H9 (cell line): ENCODE data around the gene PKP1. TPM values are rescaled to one million over a fixed set of nuclear protein-coding genes. Genes with fewer than 3 reads are reported as not detected.

Source experiments
- DNase-seq: peaks from one replicate; pipeline ENCODE4 v3.0.0-alpha.2; 2017
- H2AFZ ChIP-seq: one replicate; pipeline ENCODE4 v1.6.1; 2013; ENCODE audit warnings: mild to moderate bottlenecking, low read length, control low read depth, moderate library complexity
- H2AK5ac ChIP-seq: 2 replicates; pipeline ENCODE4 v1.6.1; 2013; ENCODE audit warnings: low read length, control low read depth, mixed read lengths; ENCODE audit not compliant: insufficient read length
- H2BK120ac ChIP-seq: one replicate; pipeline ENCODE4 v1.6.1; 2013; ENCODE audit warnings: low read depth, mild to moderate bottlenecking, low read length, control low read depth, inconsistent platforms; ENCODE audit not compliant: poor library complexity, severe bottlenecking
- H2BK12ac ChIP-seq: 2 replicates; pipeline ENCODE4 v1.6.1; 2013; ENCODE audit warnings: low read length, control low read depth, mixed read lengths, low read depth; ENCODE audit not compliant: insufficient read length
- H2BK15ac ChIP-seq: 2 replicates; pipeline ENCODE4 v1.6.1; 2013; ENCODE audit warnings: low read depth, low read length, control low read depth
- H2BK20ac ChIP-seq: one replicate; pipeline ENCODE4 v1.6.1; 2013; ENCODE audit warnings: low read depth, mild to moderate bottlenecking, low read length, control low read depth, inconsistent platforms; ENCODE audit not compliant: poor library complexity, severe bottlenecking
- H2BK5ac ChIP-seq: 2 replicates; pipeline ENCODE4 v1.6.1; 2013; ENCODE audit warnings: low read length, control low read depth, mixed read lengths; ENCODE audit not compliant: insufficient read length
- H3K14ac ChIP-seq: 2 replicates; pipeline ENCODE4 v1.6.1; 2013; ENCODE audit warnings: low read length, control low read depth; ENCODE audit not compliant: insufficient read depth
- H3K18ac ChIP-seq: 2 replicates; pipeline ENCODE4 v1.6.1; 2013; ENCODE audit warnings: low read depth, mild to moderate bottlenecking, mixed read lengths, low read length, control low read depth; ENCODE audit not compliant: insufficient read length
- H3K23ac ChIP-seq: 2 replicates; pipeline ENCODE4 v1.6.1; 2013; ENCODE audit warnings: low read length, control low read depth, mixed read lengths, low read depth; ENCODE audit not compliant: insufficient read length
- H3K23me2 ChIP-seq: 2 replicates; pipeline ENCODE4 v1.6.1; 2013; ENCODE audit warnings: low read depth, mild to moderate bottlenecking, mixed read lengths, low read length, control low read depth; ENCODE audit not compliant: insufficient read length, poor library complexity, severe bottlenecking
- H3K27ac ChIP-seq: 2 replicates; pipeline ENCODE4 v1.5.1; 2013; ENCODE audit warnings: low read length, control low read depth, mixed read lengths, low read depth; ENCODE audit not compliant: insufficient read length
- H3K27me3 ChIP-seq: 2 replicates; pipeline ENCODE4 v1.6.1; 2013; ENCODE audit warnings: low read length, control low read depth, inconsistent platforms; ENCODE audit not compliant: insufficient read depth
- H3K4ac ChIP-seq: 2 replicates; pipeline ENCODE4 v1.6.1; 2013; ENCODE audit warnings: low read depth, mild to moderate bottlenecking, control low read depth, inconsistent platforms, low read length, moderate library complexity
- H3K4me1 ChIP-seq: 2 replicates; pipeline ENCODE4 v1.6.1; 2013; ENCODE audit warnings: low read length, control low read depth, inconsistent platforms; ENCODE audit not compliant: insufficient read depth
- H3K4me2 ChIP-seq: 2 replicates; pipeline ENCODE4 v1.6.1; 2013; ENCODE audit warnings: low read length, control low read depth, mixed read lengths; ENCODE audit not compliant: insufficient read length, insufficient read depth
- H3K56ac ChIP-seq: 2 replicates; pipeline ENCODE4 v1.6.1; 2013; ENCODE audit warnings: low read depth, mild to moderate bottlenecking, mixed read lengths, low read length, control low read depth; ENCODE audit not compliant: insufficient read length
- H3K79me1 ChIP-seq: 2 replicates; pipeline ENCODE4 v1.6.1; 2013; ENCODE audit warnings: low read depth, mild to moderate bottlenecking, moderate library complexity, low read length, control low read depth, inconsistent platforms; ENCODE audit not compliant: insufficient read depth, poor library complexity, severe bottlenecking
- H3K79me2 ChIP-seq: 2 replicates; pipeline ENCODE4 v1.6.1; 2013; ENCODE audit warnings: low read length, control low read depth, inconsistent platforms; ENCODE audit not compliant: insufficient read depth
- H3K9ac ChIP-seq: 2 replicates; pipeline ENCODE4 v1.6.1; 2013; ENCODE audit warnings: low read length, control low read depth, mixed read lengths; ENCODE audit not compliant: insufficient read length; ENCODE audit errors: extremely low read depth
- H3K9me3 ChIP-seq: one replicate; pipeline ENCODE4 v1.6.1; 2013; ENCODE audit warnings: low read depth, low read length, inconsistent platforms; ENCODE audit not compliant: control insufficient read depth
- H3T11ph ChIP-seq: one replicate; pipeline ENCODE4 v1.6.1; 2013; ENCODE audit warnings: mild to moderate bottlenecking, low read length, control low read depth, inconsistent platforms
- H4K20me1 ChIP-seq: one replicate; pipeline ENCODE4 v1.6.1; 2013; ENCODE audit not compliant: control insufficient read depth, insufficient read length, insufficient read depth
- H4K5ac ChIP-seq: 2 replicates; pipeline ENCODE4 v1.6.1; 2013; ENCODE audit warnings: low read depth, mild to moderate bottlenecking, mixed read lengths, low read length, control low read depth; ENCODE audit not compliant: insufficient read length
- H4K8ac ChIP-seq: replicated peaks from 2 replicates; pipeline ENCODE4 v1.6.1; 2013; ENCODE audit warnings: low read length, control low read depth, mixed read lengths, low read depth; ENCODE audit not compliant: insufficient read length
- H4K91ac ChIP-seq: 2 replicates; pipeline ENCODE4 v1.6.1; 2013; ENCODE audit warnings: low read depth, mild to moderate bottlenecking, moderate library complexity, mixed read lengths, low read length, control low read depth; ENCODE audit not compliant: insufficient read length
- H3K27ac Mint-ChIP-seq, 3 experiments: 2 replicates in 2 of 3; 3 replicates in 1 of 3; pipeline ENCODE4 v1.8.0; 2020 to 2021; ENCODE audit warnings: mixed read lengths in 3 of 3, mild to moderate bottlenecking in 1 of 3, moderate library complexity in 1 of 3
- H3K27me3 Mint-ChIP-seq: 2 replicates; pipeline ENCODE4 v1.8.0; 2021; ENCODE audit warnings: low read depth, mild to moderate bottlenecking, moderate library complexity, mixed read lengths
- H3K36me3 Mint-ChIP-seq, 3 experiments: 2 replicates in 2 of 3; 3 replicates in 1 of 3; pipeline ENCODE4 v1.8.0; 2020 to 2021; ENCODE audit warnings: low read depth in 3 of 3, mixed read lengths in 3 of 3; ENCODE audit not compliant: insufficient read depth in 1 of 3
- H3K4me1 Mint-ChIP-seq, 2 experiments: 2 replicates each; pipeline ENCODE4 v1.8.0; 2020; ENCODE audit warnings: mixed read lengths in 2 of 2
- H3K4me3 Mint-ChIP-seq, 2 experiments: 2 replicates in 1 of 2; 3 replicates in 1 of 2; pipeline ENCODE4 v1.8.0; 2020 to 2021; ENCODE audit warnings: mild to moderate bottlenecking in 2 of 2, mixed read lengths in 2 of 2, moderate library complexity in 1 of 2
- H3K9me3 Mint-ChIP-seq, 2 experiments: 2 replicates in 1 of 2; 3 replicates in 1 of 2; pipeline ENCODE4 v1.8.0; 2020; ENCODE audit warnings: mild to moderate bottlenecking in 2 of 2, mixed read lengths in 2 of 2, moderate library complexity in 1 of 2
- WGBS: extraction: QIAGEN DNeasy Blood & Tissue Kit; methylation state at CpG from one replicate; pipeline ENCODE4 v1.1.7; 2013; ENCODE audit warnings: missing lambda C conversion rate, low lambda C conversion rate, mixed read lengths; ENCODE audit not compliant: insufficient read length; ENCODE audit errors: extremely low coverage; 5-methylcytosine and 5-hydroxymethylcytosine counted together
- total RNA-seq: library from RNA; stranded (reverse); gene quantifications from 2 replicates; pipeline ENCODE4 v1.2.1, GENCODE V29; 2021
- TF ChIP-seq, protein P1 (sequence below): fragments of 200-600 bp; sonication (generic); conservative IDR thresholded peaks from 3 replicates; pipeline ENCODE4 v1.8.0; 2021; ENCODE audit warnings: antibody characterized with exemption, mild to moderate bottlenecking

PKP1 gene
- total RNA-seq, 1 experiment from 2014 or later: 0.09 TPM

GRCh38 chr1:201366696-201367095 lies 83.4 kb downstream of the PKP1 start:
- Mint-ChIP-seq H3K4me1 (peaks cover 19 to 22% of the 10 kb centered on the region in 2 experiments), H3K27me3 (peaks cover 9% of the 10 kb centered on the region), H3K4me3 (no peak overlapping the region), H3K9me3 (no peaks in the 10 kb centered on the region), H3K27ac (no peak overlapping the region; a peak in 1 of 7 replicates), H3K36me3 (no peaks in the 10 kb centered on the region)
- Histone ChIP-seq H2BK120ac (no peak overlapping the region), H4K91ac (no peak overlapping the region), H4K5ac (no peak overlapping the region), H2BK5ac (no peak overlapping the region), H3K79me1 (no peaks in the 10 kb centered on the region), H4K20me1 (no peaks in the 10 kb centered on the region), H3K56ac (no peak overlapping the region), H3K9ac (no peak overlapping the region), H3K23ac (no peak overlapping the region), H2BK20ac (no peak overlapping the region), H3K27me3 (no peaks in the 10 kb centered on the region), H3K18ac (no peak overlapping the region), H2AFZ (no peak overlapping the region), H3K27ac (no peak overlapping the region), H4K8ac (no peak overlapping the region), H3K14ac (no peak overlapping the region), H3K23me2 (no peaks in the 10 kb centered on the region), H3K9me3 (no peaks in the 10 kb centered on the region), H3K4me2 (no peak overlapping the region), H3K4me1 (no peaks in the 10 kb centered on the region), H2BK15ac (no peak overlapping the region; the same call in 1 of the 2 replicates), H3K79me2 (no peaks in the 10 kb centered on the region), H2AK5ac (no peak overlapping the region), H3K4ac (no peak overlapping the region), H2BK12ac (no peak overlapping the region), H3T11ph (no peak overlapping the region)
- no peak for DNase-seq
- no CpG with 5 or more reads among the region's 7 CpGs for WGBS
- TF ChIP-seq, protein P1, sequence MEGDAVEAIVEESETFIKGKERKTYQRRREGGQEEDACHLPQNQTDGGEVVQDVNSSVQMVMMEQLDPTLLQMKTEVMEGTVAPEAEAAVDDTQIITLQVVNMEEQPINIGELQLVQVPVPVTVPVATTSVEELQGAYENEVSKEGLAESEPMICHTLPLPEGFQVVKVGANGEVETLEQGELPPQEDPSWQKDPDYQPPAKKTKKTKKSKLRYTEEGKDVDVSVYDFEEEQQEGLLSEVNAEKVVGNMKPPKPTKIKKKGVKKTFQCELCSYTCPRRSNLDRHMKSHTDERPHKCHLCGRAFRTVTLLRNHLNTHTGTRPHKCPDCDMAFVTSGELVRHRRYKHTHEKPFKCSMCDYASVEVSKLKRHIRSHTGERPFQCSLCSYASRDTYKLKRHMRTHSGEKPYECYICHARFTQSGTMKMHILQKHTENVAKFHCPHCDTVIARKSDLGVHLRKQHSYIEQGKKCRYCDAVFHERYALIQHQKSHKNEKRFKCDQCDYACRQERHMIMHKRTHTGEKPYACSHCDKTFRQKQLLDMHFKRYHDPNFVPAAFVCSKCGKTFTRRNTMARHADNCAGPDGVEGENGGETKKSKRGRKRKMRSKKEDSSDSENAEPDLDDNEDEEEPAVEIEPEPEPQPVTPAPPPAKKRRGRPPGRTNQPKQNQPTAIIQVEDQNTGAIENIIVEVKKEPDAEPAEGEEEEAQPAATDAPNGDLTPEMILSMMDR: no peak
